HEK293 (cell line): ENCODE results near the gene SUMO3.
A peak's percentile ranks its signal among the peaks of the same experiment; 100 is the strongest.

ENCODE experiments used
- CTCF ChIA-PET: fragments of 350-600 bp; formaldehyde crosslinking; extraction: SDS; loops from one replicate; lab custom pipeline; 2021; ENCODE audit warnings: antibody characterized with exemption; lab: Yijun Ruan, JAX
- POLR2A ChIA-PET: fragments of 300-600 bp; formaldehyde crosslinking; extraction: SDS; loops from one replicate; lab custom pipeline; 2020; ENCODE audit warnings: antibody characterized with exemption, inconsistent platforms; lab: Yijun Ruan, JAX
- H3K27ac ChIP-seq: fragments of 200-500 bp; sonication (Bioruptor generic); 2 replicates; pipeline ENCODE4 v1.5.1; 2014; ENCODE audit warnings: low read depth, low read length, control low read depth, inconsistent platforms; ENCODE audit errors: extremely low read depth
- H3K36me3 ChIP-seq, 2 experiments: fragments of 200-500 bp in 1 of 2; sonication (Bioruptor generic) in 1 of 2; 1 replicate in 1 of 2; 2 replicates in 1 of 2; pipeline ENCODE4 v1.5.1; 2014 to 2017; ENCODE audit warnings: inconsistent platforms in 2 of 2, low read length in 2 of 2; ENCODE audit not compliant: control insufficient read depth in 2 of 2, insufficient read depth in 1 of 2
- H3K4me1 ChIP-seq: fragments of 200-500 bp; sonication (Bioruptor generic); 2 replicates; pipeline ENCODE4 v1.5.1; 2014; ENCODE audit warnings: mild to moderate bottlenecking, low read length, inconsistent platforms; ENCODE audit not compliant: control insufficient read depth, insufficient read depth
- H3K4me3 ChIP-seq: 2 replicates; pipeline ENCODE4 v1.5.1; 2011; ENCODE audit warnings: low read depth, mild to moderate bottlenecking, control low read depth, low read length, moderate library complexity
- H3K9me3 ChIP-seq: fragments of 200-500 bp; sonication (Bioruptor generic); 2 replicates; pipeline ENCODE4 v1.5.1; 2014; ENCODE audit warnings: low read depth, low read length, inconsistent platforms; ENCODE audit not compliant: control insufficient read depth, insufficient read depth
- HOXA7 ChIP-seq: sonication (generic); formaldehyde crosslinking; IDR thresholded peaks from 2 replicates; pipeline ENCODE4 v1.8.1; 2022; ENCODE audit warnings: missing genetic modification reagents, borderline replicate concordance
- OVOL3 ChIP-seq: fragments of 450-650 bp; formaldehyde crosslinking; IDR thresholded peaks from 2 replicates; pipeline ENCODE4 v1.5.1; 2016; ENCODE audit warnings: missing biosample characterization, missing genetic modification characterization
- SETDB1 ChIP-seq: IDR thresholded peaks from one replicate; pipeline ENCODE4 v1.6.1; 2017; ENCODE audit warnings: mild to moderate bottlenecking, low read length, moderate library complexity, mixed read lengths; ENCODE audit not compliant: insufficient read length
- ZBTB21 ChIP-seq: fragments of 450-650 bp; formaldehyde crosslinking; IDR thresholded peaks from 2 replicates; pipeline ENCODE4 v1.5.1; 2017; ENCODE audit warnings: missing biosample characterization, missing genetic modification characterization
- ZBTB7A ChIP-seq: fragments of 450-650 bp; formaldehyde crosslinking; IDR thresholded peaks from 2 replicates; pipeline ENCODE4 v1.5.1; 2016; ENCODE audit warnings: low read depth, missing biosample characterization, missing genetic modification characterization
- ZNF121 ChIP-seq: fragments of 450-650 bp; formaldehyde crosslinking; IDR thresholded peaks from 2 replicates; pipeline ENCODE4 v1.5.1; 2016; ENCODE audit warnings: missing biosample characterization, missing genetic modification characterization
- ZNF2 ChIP-seq: fragments of 450-650 bp; formaldehyde crosslinking; IDR thresholded peaks from 2 replicates; pipeline ENCODE4 v1.5.1; 2016; ENCODE audit warnings: missing biosample characterization, missing genetic modification characterization
- ZNF214 ChIP-seq: fragments of 450-650 bp; formaldehyde crosslinking; IDR thresholded peaks from 2 replicates; pipeline ENCODE4 v1.5.1; 2017; ENCODE audit warnings: missing biosample characterization, mild to moderate bottlenecking, missing genetic modification characterization, borderline replicate concordance
- ZNF394 ChIP-seq: fragments of 450-650 bp; formaldehyde crosslinking; IDR thresholded peaks from 2 replicates; pipeline ENCODE4 v1.5.1; 2016; ENCODE audit warnings: missing biosample characterization, missing genetic modification characterization, mild to moderate bottlenecking, moderate library complexity, borderline replicate concordance
- ZNF548 ChIP-seq: fragments of 450-650 bp; formaldehyde crosslinking; IDR thresholded peaks from 2 replicates; pipeline ENCODE4 v1.5.1; 2016; ENCODE audit warnings: missing biosample characterization, missing genetic modification characterization
- ZNF558 ChIP-seq: fragments of 450-650 bp; formaldehyde crosslinking; IDR thresholded peaks from 2 replicates; pipeline ENCODE4 v1.5.1; 2016; ENCODE audit warnings: missing biosample characterization, missing genetic modification characterization
- ZNF626 ChIP-seq: fragments of 450-650 bp; sonication (Bioruptor Pico); formaldehyde crosslinking; IDR thresholded peaks from 2 replicates; pipeline ENCODE4 v1.5.1; 2018; ENCODE audit warnings: missing biosample characterization, missing genetic modification characterization, inconsistent platforms
- ZSCAN16 ChIP-seq: fragments of 450-650 bp; formaldehyde crosslinking; IDR thresholded peaks from 2 replicates; pipeline ENCODE4 v1.5.1; 2016; ENCODE audit warnings: missing biosample characterization, missing genetic modification characterization
- TF ChIP-seq, protein P1 (sequence below): fragments of 450-650 bp; formaldehyde crosslinking; IDR thresholded peaks from 2 replicates; pipeline ENCODE4 v1.5.1; 2016; ENCODE audit warnings: missing biosample characterization, missing genetic modification characterization
- TF ChIP-seq, protein P2 (sequence below): fragments of 450-650 bp; formaldehyde crosslinking; IDR thresholded peaks from 2 replicates; pipeline ENCODE4 v1.5.1; 2016; ENCODE audit warnings: missing biosample characterization, missing genetic modification characterization
- TF ChIP-seq, protein P3 (sequence below): fragments of 450-650 bp; IDR thresholded peaks from 2 replicates; pipeline ENCODE4 v1.5.1; 2018; ENCODE audit warnings: missing biosample characterization, missing genetic modification characterization
- TF ChIP-seq, protein P4 (sequence below): fragments of 450-650 bp; formaldehyde crosslinking; IDR thresholded peaks from 2 replicates; pipeline ENCODE4 v1.5.1; 2016; ENCODE audit warnings: missing biosample characterization, missing genetic modification characterization, borderline replicate concordance

The SUMO3 gene

DNA sequence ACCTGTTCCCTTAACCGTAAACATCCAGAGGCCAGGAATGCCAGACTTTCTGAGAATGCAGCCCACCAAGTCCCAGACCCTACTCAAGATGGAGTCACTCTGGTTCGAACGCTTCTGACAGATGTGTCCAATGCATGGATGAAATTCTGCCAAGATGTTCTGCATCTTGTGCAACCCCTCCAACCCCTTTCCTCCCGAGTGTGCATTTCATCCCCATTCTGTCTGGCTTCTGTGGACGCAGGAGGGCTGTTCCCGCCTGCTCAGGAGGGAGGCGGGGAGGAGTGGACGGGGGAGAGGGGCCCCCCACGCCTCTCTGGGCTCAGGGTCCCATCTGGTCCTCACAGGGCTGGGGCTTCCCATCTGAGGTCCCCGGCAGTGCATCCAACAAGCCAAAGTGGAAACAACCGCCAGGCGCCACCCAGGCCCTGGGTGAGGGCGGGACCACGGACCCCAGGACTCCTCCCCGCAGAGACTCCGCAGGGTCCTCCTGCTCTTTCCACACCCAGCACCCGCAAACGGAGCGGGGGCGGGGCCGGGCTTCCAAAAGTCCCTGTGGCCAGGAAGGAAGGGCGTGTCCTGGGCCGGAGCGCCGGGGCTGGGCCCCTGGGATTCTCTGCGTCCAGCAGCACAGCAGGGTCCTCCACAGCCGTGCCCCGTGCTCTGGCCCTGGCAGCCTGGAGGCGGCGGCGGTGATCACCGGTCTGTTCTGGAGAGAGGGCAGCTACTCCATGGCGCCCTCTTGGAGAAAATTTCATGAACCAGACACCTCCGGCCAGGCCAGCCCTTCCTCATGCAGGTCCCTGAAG is 27.8 kb upstream of the SUMO3 start (continued):
- TF ChIP-seq, protein P1, sequence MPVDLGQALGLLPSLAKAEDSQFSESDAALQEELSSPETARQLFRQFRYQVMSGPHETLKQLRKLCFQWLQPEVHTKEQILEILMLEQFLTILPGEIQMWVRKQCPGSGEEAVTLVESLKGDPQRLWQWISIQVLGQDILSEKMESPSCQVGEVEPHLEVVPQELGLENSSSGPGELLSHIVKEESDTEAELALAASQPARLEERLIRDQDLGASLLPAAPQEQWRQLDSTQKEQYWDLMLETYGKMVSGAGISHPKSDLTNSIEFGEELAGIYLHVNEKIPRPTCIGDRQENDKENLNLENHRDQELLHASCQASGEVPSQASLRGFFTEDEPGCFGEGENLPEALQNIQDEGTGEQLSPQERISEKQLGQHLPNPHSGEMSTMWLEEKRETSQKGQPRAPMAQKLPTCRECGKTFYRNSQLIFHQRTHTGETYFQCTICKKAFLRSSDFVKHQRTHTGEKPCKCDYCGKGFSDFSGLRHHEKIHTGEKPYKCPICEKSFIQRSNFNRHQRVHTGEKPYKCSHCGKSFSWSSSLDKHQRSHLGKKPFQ (tag by site-specific recombination): no peak
- no peak for TF ChIP-seq ZNF214
- no peak for TF ChIP-seq ZNF2 (tag by site-specific recombination)
- TF ChIP-seq ZNF394: peak; percentile 82
- no peak for TF ChIP-seq ZBTB7A (tag by site-specific recombination)

DNA sequence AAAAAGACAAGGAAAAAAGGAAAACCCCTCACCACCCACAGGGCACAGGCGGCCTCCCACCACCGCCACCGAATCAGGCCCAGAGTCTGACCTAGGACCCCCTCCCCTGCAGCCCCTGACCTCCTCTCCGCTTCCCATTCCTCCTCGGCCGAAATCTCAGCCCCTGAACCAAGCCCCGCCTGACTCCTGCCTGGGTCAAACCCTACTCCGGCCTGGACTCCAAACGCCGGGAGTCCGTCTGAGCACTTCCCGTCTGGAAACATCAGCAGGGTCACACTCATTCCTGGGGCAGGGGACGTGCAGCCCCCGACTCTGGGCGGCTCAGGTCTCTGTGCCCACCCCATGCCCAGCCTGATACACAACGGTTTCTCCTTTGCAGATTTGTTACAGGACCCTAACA is 26.4 kb upstream of the SUMO3 start:
- Histone ChIP-seq H3K36me3 (peaks cover 0 to 8% of the 10 kb centered on the region in 2 experiments; a peak in 2 of 3 replicates), H3K9me3 (no peaks in the 10 kb centered on the region), H3K4me1 (no peaks in the 10 kb centered on the region), H3K27ac (no peak overlapping the region), H3K4me3 (no peak overlapping the region)
- POLR2A ChIA-PET: no interaction called here
- TF ChIP-seq ZBTB21 (tag by site-specific recombination): no peak
- TF ChIP-seq SETDB1: no peak
- TF ChIP-seq ZNF626 (tag by site-specific recombination): no peak
- no peak for TF ChIP-seq ZSCAN16 (tag by site-specific recombination)
- TF ChIP-seq HOXA7 (CRISPR knock-in tag): no peak
- TF ChIP-seq OVOL3 (tag by site-specific recombination): no peak
- TF ChIP-seq ZNF558 (tag by site-specific recombination): no peak
- no peak for TF ChIP-seq ZBTB7A (tag by site-specific recombination)
- TF ChIP-seq, protein P2, sequence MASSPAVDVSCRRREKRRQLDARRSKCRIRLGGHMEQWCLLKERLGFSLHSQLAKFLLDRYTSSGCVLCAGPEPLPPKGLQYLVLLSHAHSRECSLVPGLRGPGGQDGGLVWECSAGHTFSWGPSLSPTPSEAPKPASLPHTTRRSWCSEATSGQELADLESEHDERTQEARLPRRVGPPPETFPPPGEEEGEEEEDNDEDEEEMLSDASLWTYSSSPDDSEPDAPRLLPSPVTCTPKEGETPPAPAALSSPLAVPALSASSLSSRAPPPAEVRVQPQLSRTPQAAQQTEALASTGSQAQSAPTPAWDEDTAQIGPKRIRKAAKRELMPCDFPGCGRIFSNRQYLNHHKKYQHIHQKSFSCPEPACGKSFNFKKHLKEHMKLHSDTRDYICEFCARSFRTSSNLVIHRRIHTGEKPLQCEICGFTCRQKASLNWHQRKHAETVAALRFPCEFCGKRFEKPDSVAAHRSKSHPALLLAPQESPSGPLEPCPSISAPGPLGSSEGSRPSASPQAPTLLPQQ (tag by site-specific recombination): no peak
- no peak for TF ChIP-seq ZNF548 (tag by site-specific recombination)
- TF ChIP-seq ZNF121 (tag by site-specific recombination): no peak
- TF ChIP-seq, protein P3, sequence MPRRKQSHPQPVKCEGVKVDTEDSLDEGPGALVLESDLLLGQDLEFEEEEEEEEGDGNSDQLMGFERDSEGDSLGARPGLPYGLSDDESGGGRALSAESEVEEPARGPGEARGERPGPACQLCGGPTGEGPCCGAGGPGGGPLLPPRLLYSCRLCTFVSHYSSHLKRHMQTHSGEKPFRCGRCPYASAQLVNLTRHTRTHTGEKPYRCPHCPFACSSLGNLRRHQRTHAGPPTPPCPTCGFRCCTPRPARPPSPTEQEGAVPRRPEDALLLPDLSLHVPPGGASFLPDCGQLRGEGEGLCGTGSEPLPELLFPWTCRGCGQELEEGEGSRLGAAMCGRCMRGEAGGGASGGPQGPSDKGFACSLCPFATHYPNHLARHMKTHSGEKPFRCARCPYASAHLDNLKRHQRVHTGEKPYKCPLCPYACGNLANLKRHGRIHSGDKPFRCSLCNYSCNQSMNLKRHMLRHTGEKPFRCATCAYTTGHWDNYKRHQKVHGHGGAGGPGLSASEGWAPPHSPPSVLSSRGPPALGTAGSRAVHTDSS: no peak
- TF ChIP-seq, protein P4, sequence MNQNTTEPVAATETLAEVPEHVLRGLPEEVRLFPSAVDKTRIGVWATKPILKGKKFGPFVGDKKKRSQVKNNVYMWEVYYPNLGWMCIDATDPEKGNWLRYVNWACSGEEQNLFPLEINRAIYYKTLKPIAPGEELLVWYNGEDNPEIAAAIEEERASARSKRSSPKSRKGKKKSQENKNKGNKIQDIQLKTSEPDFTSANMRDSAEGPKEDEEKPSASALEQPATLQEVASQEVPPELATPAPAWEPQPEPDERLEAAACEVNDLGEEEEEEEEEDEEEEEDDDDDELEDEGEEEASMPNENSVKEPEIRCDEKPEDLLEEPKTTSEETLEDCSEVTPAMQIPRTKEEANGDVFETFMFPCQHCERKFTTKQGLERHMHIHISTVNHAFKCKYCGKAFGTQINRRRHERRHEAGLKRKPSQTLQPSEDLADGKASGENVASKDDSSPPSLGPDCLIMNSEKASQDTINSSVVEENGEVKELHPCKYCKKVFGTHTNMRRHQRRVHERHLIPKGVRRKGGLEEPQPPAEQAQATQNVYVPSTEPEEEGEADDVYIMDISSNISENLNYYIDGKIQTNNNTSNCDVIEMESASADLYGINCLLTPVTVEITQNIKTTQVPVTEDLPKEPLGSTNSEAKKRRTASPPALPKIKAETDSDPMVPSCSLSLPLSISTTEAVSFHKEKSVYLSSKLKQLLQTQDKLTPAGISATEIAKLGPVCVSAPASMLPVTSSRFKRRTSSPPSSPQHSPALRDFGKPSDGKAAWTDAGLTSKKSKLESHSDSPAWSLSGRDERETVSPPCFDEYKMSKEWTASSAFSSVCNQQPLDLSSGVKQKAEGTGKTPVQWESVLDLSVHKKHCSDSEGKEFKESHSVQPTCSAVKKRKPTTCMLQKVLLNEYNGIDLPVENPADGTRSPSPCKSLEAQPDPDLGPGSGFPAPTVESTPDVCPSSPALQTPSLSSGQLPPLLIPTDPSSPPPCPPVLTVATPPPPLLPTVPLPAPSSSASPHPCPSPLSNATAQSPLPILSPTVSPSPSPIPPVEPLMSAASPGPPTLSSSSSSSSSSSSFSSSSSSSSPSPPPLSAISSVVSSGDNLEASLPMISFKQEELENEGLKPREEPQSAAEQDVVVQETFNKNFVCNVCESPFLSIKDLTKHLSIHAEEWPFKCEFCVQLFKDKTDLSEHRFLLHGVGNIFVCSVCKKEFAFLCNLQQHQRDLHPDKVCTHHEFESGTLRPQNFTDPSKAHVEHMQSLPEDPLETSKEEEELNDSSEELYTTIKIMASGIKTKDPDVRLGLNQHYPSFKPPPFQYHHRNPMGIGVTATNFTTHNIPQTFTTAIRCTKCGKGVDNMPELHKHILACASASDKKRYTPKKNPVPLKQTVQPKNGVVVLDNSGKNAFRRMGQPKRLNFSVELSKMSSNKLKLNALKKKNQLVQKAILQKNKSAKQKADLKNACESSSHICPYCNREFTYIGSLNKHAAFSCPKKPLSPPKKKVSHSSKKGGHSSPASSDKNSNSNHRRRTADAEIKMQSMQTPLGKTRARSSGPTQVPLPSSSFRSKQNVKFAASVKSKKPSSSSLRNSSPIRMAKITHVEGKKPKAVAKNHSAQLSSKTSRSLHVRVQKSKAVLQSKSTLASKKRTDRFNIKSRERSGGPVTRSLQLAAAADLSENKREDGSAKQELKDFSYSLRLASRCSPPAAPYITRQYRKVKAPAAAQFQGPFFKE (tag by site-specific recombination): no peak
- TF ChIP-seq, all 188 proteins: peak for 0
- CTCF ChIA-PET: no interaction called here
